Inflammatory macrophage (primary cell): Measurements from ENCODE around the gene ARHGEF12.

ENCODE experiments used
- DNase-seq, 2 donors: peaks; one replicate each; pipeline ENCODE4 v3.0.0-alpha.2; 2020 to 2022

ARHGEF12 gene

GRCh38 chr11:120343429-120343828 lies 7.2 kb downstream of the ARHGEF12 start:
- DNase-seq = peak; percentile 22 to 32

DNA sequence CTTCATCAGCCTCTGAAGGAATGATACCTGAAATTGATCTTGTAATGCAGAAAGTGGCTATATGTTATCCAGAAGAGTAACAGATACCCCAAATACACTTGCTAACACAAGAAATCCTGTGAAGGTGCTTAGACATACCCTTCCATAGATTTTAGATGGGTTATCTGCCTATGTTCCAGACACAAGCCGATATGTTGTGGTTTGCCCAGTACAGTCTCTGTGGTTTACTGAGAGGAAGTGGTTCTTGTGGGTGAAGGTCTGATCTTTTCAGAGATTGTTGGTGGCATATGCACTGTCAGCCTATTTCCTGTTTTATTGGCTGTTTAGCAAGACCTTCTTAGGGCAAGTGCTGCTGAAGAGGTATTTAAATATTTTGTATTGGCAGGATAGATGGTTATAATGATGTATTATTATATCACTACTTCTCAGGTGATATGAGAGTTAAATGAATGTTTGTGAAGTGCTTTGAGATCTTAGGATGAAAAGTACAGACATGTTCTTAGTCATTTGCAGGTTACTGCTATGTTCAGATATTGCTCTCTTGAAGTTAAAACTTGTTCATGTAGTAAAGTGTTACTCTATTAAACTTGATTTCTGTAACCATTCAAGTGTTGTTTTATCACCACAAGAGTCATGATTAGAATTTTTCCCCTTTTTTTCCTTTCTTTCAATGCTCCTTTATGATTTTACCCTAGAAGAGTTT lies 8.2 kb downstream of the ARHGEF12 start:
- peak; percentile 71 to 76 for DNase-seq

DNA sequence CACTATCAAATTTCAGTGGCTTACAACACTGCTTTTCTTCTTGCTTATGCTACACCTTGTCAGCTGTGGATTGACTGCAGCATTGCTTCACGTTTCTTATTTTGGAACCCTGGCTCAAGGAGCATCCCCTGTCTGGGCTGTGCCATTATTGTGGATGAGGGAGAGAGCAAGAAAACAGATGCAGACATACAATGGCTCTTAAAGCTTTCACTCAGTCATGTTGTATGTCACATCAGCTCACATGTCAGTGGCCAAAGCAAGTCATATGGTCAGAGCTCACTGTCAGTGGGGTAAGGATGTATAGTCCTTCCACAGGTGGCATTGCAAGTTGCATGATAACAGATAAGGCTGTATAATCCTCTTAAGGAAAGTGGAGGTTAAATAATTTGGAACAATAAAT lies 10.0 kb downstream of the ARHGEF12 start:
- DNase-seq = no peak

- DNase-seq = no peak
Observed at GRCh38 chr11:120350637-120351036, 14.4 kb downstream of the ARHGEF12 start.

- no peak for DNase-seq
Observed at GRCh38 chr11:120352405-120352804, 16.2 kb downstream of the ARHGEF12 start.

DNA sequence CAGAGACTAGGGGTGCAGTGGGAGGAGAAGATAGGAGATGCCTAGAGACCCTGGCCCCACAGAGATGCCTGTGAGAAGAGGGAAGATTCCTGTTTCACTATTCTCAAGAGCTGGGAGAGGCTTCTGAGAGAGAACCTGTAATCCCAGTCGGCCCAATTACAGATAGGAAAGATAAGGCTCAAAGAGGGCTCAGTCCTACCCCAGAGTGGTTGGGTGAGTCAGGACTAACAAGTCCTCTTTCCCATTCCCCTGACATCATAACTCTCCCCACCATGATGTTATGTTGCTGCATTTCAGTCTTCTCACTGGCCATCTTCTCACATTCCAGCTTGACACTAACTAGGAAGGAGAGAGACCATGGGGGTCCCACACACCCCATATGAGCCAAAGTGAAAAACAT lies 17.9 kb downstream of the ARHGEF12 start:
- DNase-seq = no peak

DNA sequence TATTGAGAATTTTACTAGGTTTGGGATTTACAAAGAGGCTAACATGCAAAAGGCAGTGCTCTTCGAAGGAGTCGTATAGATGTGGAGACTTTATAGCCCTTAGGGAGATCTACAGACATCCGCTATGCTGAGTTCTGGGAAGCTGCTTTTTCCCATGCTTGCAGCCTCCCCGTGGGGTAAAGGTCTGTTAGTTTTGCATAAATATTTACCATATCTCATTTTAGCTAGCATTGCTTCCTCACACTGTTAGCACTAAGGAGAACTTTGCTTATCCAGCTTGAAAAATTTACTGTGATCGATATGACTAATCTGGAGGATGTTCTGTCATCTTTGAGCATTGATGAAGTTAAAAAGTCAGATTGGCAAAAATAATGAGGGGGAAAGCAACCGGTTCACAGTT lies 18.6 kb downstream of the ARHGEF12 start:
- DNase-seq = no peak

DNA sequence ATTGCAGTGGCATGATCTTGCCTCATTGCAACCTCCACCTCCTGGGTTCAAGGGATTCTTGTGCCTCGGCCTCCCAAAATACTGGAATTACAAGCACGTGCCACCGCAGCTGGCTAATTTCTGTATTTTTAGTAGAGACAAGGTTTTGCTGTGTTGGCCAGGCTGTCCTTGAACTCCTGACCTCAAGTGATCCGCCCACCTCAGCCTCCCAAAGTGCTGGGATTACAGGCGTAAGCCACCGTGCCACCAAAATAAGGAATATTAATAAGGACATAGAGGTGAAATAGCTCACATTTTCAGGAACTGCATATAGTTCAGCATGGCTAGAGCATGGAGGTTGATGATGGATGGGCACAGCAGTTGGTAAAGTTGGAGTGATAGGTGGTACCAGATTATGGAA lies 21.4 kb downstream of the ARHGEF12 start:
- no peak for DNase-seq

DNA sequence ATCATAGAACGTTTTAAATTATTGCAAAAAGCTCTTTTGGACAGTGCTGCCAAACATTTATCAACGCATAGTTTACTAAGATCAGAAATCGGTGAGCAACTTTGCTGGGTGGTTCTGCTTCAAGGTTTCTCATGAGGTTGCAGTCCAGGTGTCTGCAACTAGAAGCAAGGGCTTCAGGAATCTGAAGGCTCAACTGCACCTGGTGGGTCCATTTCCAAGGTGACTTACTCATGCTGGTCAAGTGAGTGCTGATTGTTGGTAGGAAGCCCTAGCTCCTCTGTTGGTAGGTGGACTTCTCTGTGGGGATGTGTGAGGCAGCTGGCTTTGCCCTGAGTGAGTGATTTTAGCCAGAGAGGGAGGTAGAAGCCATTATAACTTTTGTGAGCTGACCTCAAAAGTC lies 22.5 kb downstream of the ARHGEF12 start:
- DNase-seq = no peak

DNA sequence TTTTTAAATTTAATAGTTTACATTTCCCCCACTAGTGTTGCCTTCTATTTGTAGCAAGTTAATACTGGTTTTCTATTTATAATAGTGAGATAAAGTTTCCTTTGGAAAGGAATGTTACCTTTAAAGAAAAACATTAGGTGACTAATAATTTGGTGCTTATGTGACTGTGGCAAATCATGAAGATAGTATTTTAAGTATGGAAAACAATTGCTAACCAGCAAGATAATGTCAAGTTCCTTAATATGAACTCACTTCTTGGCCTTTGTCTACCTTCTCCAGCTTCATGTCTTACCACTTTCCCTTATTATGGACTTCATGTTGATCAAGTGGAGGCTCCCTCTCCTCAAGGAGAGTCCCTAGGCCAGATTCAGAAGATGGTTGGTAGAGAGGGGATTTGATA lies 27.2 kb downstream of the ARHGEF12 start:
- DNase-seq = no peak

GRCh38 chr11:120365512-120365911 lies 29.3 kb downstream of the ARHGEF12 start:
- no peak for DNase-seq

DNA sequence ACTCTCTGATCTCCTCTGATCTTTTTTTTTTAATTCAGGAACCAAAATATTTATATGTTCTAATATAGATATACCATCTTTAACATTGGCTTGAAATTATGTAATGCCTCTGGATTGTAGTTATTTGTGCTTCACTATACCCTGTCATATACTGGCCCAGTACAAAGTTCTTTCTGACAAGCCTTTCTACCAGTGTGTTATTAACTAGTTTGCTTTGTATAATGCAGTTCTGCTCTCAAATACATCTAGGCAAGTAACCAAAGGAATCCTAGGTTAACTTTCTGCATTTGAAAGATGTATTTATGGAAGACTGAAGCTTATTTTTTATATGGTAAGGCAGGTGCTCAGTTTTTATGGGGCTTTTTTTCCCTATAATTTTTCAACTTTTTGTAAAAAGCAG lies 36.1 kb downstream of the ARHGEF12 start:
- DNase-seq = no peak

DNA sequence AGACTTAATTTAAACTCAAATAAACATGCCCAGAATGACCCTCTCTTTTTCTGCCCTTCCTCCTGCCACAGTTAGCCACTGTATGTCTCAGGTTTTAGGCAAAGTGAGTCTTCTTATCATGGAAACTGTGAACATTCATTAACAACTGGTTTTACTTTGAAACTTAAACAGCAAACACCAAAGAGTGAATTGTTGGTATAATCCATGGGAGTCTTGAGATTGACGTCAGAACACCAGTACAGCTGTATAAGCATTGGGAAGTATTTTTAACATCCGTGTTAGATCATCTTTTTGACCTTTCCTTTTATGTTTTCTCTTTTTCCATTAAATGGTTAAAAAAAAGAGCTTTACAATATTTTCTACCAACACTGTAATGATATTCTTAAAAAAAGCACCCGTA lies 38.9 kb downstream of the ARHGEF12 start:
- no peak for DNase-seq

- DNase-seq = no peak
Observed at GRCh38 chr11:120376547-120377182, 40.5 kb downstream of the ARHGEF12 start.

DNA sequence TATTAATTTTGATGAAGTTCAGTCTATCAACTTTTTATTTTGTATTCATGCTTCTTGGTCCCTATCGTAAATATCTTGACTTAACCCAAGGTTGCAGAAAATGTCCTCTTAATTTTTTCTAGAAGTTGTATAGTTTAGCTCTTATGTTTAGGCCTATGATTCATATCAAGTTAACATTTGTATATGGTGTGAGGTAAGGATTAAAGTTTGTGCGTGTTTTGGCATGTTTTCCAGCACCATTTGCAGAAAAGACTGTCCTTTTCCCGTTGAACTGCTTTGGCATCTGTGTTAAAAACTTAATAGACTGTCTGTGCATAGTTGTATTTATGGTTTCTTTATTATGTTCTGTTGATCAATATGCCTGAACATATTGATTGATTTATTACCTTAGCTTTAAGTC lies 42.3 kb downstream of the ARHGEF12 start:
- no peak for DNase-seq

- DNase-seq = no peak
Observed at GRCh38 chr11:120381401-120381800, 45.2 kb downstream of the ARHGEF12 start.

DNA sequence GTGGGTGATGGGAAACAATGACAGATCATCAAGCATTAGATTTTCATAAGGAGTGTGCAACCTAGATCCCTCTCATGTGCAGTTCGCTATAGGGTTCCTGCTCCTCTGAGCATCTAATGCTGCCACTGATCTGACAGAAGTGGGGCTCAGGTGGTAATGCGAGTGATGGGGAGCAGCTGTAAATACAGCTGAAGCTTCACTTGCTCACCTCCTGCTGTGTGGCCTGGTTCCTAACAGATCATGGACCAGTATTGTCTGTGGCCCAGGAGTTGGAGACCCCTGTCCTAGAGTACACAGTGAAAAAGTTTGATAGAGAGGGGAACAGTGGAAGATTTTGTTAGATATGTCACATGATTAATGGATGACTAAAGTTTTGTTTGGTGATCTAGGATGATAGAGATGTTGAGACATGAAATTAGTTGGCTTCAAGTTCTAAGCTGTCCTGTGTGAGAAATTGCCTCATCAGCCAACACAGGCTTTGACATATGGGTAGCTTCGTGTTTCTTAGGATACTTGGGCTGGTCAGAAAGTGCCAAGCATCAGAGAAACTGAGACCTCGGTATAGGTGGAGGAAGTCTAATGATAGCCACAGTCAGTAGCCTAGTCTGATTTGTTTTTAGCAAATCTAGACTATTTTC lies 47.4 kb downstream of the ARHGEF12 start:
- DNase-seq = no peak

GRCh38 chr11:120384476-120384875 lies 48.3 kb downstream of the ARHGEF12 start:
- DNase-seq = no peak

DNA sequence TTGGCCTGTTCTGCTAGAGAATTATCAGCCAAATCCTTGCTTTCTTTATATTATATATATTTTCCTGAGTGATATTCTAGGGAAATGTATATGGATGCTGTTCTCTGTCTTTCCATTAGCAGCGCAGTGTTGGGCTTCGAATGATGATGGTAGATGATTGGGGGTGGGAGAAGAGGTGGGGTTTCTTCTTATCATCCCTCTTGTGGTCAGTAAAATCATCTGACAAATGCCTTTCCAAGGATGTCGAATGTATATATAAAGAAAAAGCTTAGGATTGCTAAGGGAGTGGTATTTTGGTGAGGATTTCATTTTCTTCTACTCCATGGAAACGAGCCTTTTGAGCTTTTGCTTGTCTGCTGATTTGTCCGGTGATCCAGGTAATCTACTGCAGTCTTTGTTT lies 48.9 kb downstream of the ARHGEF12 start:
- DNase-seq = no peak

DNA sequence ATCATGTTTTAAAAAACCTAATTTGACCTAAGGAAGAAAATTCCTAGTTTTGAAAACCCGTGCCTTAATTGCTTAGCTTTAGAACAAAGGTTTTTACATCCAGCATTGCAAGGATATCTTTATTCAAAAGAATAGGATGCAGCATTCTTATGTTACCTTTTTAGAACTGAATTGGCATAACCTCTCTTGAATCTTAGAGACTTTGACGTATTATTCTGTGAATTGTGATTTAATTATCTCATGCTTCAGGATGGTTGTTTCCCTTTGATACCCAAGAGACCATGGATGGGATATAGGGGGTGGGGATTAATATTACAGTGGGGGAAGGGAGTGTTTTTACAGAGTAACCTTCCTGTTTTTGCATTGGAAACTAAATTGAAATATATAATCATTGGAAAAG lies 49.4 kb downstream of the ARHGEF12 start:
- no peak for DNase-seq

- no peak for DNase-seq
Observed at GRCh38 chr11:120386318-120386717, 50.1 kb downstream of the ARHGEF12 start.

- DNase-seq = no peak
Observed at GRCh38 chr11:120386774-120387371, 50.7 kb downstream of the ARHGEF12 start.

- no peak for DNase-seq
Observed at GRCh38 chr11:120388261-120388660, 52.0 kb downstream of the ARHGEF12 start.
